PC-9 (cell line): Measurements from ENCODE around the gene GAS7.

Experiments used
- CTCF ChIP-seq: fragments of 200-600 bp; sonication (generic); conservative IDR thresholded peaks from 2 replicates; pipeline ENCODE4 v1.6.1; 2017; ENCODE audit warnings: mixed run types, antibody characterized with exemption, mild to moderate bottlenecking, moderate library complexity
- EZH2 ChIP-seq: fragments of 200-600 bp; sonication (generic); IDR thresholded peaks from 2 replicates; pipeline ENCODE4 v1.8.0; 2017; ENCODE audit warnings: antibody characterized with exemption, low read depth

DNA sequence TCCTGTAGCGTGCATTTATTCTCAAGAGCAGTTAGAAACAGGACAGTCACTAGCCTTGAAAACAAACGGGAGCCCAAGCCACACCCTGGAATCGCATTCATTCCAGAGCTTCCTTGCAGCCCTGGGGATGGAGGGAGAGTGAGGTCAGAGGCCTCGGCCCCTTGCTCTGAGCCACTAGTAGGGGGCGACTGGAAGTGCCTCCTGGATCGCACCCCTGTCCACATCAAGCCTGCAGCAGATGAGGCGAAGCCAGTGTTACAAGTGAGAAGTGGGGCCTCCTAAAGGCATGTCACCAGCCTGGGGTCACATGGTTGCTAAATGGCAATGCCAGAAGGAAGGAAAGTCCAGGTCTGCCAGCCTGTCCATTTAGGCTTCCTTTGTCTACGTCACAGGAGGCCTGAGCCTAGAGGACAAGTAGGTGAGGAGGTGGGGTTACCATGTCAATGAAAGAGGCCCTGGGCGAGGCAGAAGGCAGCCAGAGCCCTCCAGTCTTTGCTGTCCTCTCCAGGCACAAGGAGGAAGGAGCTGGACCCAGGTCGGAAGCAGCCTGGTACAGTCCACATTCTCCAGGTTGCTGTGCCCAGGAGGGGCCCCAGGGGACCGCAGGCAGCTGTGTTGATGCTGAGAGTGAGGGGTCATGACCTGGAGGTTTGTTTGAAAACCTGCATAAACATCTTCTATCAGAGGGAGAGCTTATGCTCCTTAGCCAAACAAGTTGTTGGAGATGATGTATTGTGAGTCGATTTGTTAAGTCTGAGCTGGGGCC lies 290.3 kb downstream of the GAS7 start:
- TF ChIP-seq CTCF (no peak), EZH2 (no peak)
